Measurements from ENCODE around the gene RPL5. TPM values are rescaled to one million over a fixed set of nuclear protein-coding genes. Genes with fewer than 3 reads are reported as not detected.
A peak's percentile ranks its signal among the peaks of the same experiment; 100 is the strongest.

The RPL5 gene
- total RNA-seq, 1 donor from 2014 or later: 711 TPM

DNA sequence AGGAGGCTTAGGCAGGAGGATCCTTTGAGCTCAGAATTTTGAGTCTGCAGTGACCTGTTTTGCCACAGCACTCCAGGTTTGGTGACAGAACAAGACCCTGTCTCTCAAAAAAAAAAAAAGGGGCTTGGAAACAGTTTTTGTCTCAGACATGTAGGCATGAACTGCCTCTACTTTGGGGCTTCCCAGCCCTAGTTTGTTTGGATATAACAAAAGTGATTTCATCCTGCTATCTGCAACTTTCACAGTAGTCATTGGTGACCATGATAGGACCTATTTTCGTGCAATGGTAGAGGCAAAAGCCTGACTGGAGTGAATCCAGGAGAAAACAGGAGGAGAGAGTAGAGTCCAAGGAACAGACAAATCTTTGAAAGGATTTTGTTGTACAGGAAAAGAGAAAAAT, 26.6 kb upstream of the RPL5 start:
- H3K27me3 ChIP-seq: no peaks in the 10 kb centered on the region
- intact Hi-C loops (cut with DNase I): no loop called here
- ATAC-seq: no peak
- no peak overlapping the region for H3K4me3 ChIP-seq
- H3K27ac ChIP-seq: peak overlapping the region; percentile 73
- TF ChIP-seq, protein P1, sequence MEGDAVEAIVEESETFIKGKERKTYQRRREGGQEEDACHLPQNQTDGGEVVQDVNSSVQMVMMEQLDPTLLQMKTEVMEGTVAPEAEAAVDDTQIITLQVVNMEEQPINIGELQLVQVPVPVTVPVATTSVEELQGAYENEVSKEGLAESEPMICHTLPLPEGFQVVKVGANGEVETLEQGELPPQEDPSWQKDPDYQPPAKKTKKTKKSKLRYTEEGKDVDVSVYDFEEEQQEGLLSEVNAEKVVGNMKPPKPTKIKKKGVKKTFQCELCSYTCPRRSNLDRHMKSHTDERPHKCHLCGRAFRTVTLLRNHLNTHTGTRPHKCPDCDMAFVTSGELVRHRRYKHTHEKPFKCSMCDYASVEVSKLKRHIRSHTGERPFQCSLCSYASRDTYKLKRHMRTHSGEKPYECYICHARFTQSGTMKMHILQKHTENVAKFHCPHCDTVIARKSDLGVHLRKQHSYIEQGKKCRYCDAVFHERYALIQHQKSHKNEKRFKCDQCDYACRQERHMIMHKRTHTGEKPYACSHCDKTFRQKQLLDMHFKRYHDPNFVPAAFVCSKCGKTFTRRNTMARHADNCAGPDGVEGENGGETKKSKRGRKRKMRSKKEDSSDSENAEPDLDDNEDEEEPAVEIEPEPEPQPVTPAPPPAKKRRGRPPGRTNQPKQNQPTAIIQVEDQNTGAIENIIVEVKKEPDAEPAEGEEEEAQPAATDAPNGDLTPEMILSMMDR (IDR thresholded peaks at IDR 0.05): no peak
- no peaks in the 10 kb centered on the region for H3K36me3 ChIP-seq
- H3K9me3 ChIP-seq: no peaks in the 10 kb centered on the region
- no peak for DNase-seq
- peaks cover 7% of the 10 kb centered on the region for H3K4me1 ChIP-seq

DNA sequence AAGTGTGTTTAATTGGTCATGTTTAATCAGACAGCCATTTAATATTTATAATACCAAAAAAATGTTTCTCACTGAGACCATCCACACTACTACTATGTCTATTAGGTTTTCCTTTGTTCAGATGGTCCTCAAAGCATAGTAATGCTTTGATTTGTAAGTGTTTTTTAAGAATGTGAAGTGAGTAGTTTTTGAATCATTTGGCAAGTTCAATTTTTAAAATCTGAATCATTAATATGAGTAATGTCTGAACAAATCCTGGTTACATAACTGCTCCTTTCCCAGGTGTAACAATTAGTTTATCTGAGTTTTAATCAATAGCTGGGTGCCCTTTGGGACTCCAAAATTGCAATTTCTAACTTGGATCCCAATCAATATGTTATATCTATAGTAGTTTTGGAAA, 23.5 kb upstream of the RPL5 start:
- TF ChIP-seq, protein P1 (IDR thresholded peaks at IDR 0.05): no peak
- DNase-seq (no peak), ATAC-seq (no peak)
- Histone ChIP-seq H3K27ac (no peak overlapping the region), H3K4me1 (peaks cover 7% of the 10 kb centered on the region), H3K36me3 (no peaks in the 10 kb centered on the region), H3K4me3 (no peak overlapping the region), H3K9me3 (no peaks in the 10 kb centered on the region), H3K27me3 (no peaks in the 10 kb centered on the region)
- intact Hi-C loops (cut with DNase I): no loop called here

DNA sequence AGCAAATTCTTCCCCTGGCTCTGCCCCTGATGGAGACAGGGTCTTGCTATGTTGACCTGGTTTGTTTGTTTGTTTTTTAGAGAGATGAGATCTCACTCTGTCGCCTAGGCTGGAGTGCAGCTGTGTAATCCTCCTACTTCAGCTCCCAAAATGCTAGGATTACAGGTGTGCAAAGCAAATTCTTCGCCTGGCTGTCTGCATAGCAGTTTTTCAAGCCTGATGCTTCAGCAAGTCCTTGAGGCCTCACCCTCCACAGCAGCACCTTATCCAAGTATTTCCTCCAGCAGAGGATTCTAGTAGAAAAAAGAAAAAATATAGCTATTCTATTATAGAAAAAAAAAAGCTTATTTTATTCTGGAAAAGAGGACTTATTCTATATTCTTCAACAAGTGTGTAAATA, 15.1 kb upstream of the RPL5 start:
- Histone ChIP-seq H3K4me1 (no peaks in the 10 kb centered on the region), H3K9me3 (no peaks in the 10 kb centered on the region), H3K27ac (no peak overlapping the region), H3K4me3 (no peak overlapping the region), H3K36me3 (no peaks in the 10 kb centered on the region), H3K27me3 (no peaks in the 10 kb centered on the region)
- ATAC-seq (peak; percentile 60), DNase-seq (no peak)
- intact Hi-C loops (cut with DNase I): no loop called here
- TF ChIP-seq, protein P1 (IDR thresholded peaks at IDR 0.05): no peak

DNA sequence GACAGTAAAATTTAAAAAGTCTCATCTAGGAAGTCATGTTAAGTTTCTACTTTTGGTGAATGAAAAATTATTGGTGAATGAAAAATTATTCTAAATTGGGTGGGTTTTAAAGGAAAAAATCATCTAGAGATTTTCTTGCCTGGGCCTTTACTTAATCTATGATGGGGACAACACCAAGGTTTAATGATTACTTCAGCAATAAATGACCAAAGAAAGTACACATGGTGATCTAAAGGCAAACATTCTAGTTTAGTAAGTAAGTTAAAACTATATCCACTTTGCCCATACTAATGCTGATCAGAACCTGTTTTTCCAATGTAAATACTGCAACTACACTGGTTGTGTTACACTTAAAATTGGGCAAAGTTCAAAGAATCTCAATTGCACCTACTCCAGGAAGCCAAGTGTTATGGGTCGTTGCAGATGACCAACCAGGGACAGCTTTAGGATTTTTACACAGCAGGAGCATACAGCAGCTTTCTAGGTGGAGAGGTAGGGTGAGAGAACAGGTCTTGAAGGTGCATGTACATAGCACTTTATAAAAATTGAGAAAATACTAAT, 14.6 kb upstream of the RPL5 start:
- Histone ChIP-seq H3K9me3 (no peaks in the 10 kb centered on the region), H3K27ac (no peak overlapping the region), H3K36me3 (no peaks in the 10 kb centered on the region), H3K4me3 (no peak overlapping the region), H3K27me3 (no peaks in the 10 kb centered on the region), H3K4me1 (no peaks in the 10 kb centered on the region)
- ATAC-seq: peak; percentile 36
- no peak for DNase-seq
- TF ChIP-seq, protein P1 (IDR thresholded peaks at IDR 0.05): no peak
- intact Hi-C loops (cut with DNase I): no loop called here

DNA sequence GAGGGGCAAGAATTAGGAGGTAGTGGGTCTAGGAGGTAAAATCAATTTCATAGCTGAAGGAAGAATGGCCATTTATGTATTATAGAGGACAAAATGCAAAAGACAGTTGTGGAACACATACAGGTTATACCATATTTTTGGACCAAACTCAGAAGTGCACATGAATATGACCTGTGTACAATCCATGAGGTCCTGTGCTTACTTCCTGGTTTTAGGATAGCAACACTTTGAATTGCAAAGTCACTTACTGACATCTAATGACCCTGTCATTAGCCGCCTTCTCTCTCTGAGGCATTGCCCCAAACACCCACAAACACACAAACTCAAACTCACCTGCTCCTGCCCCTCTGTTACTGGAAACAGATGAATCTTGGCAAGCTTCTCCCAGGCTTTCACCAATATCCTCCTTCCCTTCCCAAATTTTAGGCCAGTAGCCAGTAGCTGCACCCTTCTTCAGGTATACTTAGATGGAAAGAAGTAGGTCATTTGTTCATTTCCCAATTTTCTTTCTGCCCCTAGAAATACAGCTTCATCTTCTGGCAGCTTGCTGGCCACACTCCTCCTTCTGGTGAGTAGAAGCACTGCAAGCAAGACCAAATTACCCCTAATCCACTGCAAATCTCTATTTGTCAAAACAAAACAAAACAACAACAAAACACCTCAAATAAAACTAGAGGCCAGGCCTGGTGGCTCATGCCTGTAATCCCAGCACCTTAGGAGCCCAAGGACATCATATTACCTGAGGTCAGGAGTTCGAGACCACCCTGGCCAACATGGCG, 13.7 kb upstream of the RPL5 start:
- intact Hi-C loops (cut with DNase I): no loop called here
- no peaks in the 10 kb centered on the region for H3K4me1 ChIP-seq
- TF ChIP-seq, protein P1 (IDR thresholded peaks at IDR 0.05): peak; percentile 72
- H3K27ac ChIP-seq: no peak overlapping the region
- no peaks in the 10 kb centered on the region for H3K36me3 ChIP-seq
- peak; percentile 81 for ATAC-seq
- no peaks in the 10 kb centered on the region for H3K9me3 ChIP-seq
- no peak for DNase-seq
- H3K27me3 ChIP-seq: no peaks in the 10 kb centered on the region
- no peak overlapping the region for H3K4me3 ChIP-seq
